Mucosa of descending colon (tissue), 3 donors: Measurements from ENCODE around the gene DPH2. TPM values are rescaled to one million over a fixed set of nuclear protein-coding genes. Genes with fewer than 3 reads are reported as not detected.

Experiments used
- ATAC-seq: fragments of 200-7000 bp; cut with Tn5 transposase; one replicate; pipeline ENCODE4 v1.9.1; 2020; ENCODE audit warnings: mild to moderate bottlenecking, moderate library complexity
- DNase-seq, 3 donors: peaks; one replicate each; pipeline ENCODE4 v3.0.0-alpha.2; 2020
- H3K36me3 ChIP-seq: fragments of 200-600 bp; one replicate; pipeline ENCODE4 v1.8.0; 2021; ENCODE audit warnings: low read depth, mild to moderate bottlenecking
- H3K4me1 ChIP-seq: fragments of 200-600 bp; one replicate; pipeline ENCODE4 v1.8.0; 2021; ENCODE audit warnings: low read depth, mild to moderate bottlenecking
- H3K4me3 ChIP-seq: fragments of 200-600 bp; one replicate; pipeline ENCODE4 v1.8.0; 2021; ENCODE audit warnings: mild to moderate bottlenecking
- H3K9me3 ChIP-seq: fragments of 200-600 bp; one replicate; pipeline ENCODE4 v1.8.0; 2021; ENCODE audit warnings: mild to moderate bottlenecking
- intact Hi-C, 2 donors: fragments of 100-400 bp; cut with DNase I in 1 of 2; cut with micrococcal nuclease in 1 of 2; formaldehyde crosslinking; loops; one replicate each; pipeline versions ENCODE4 v1.11.0 to v1.11.1; 2022; cut with DNase I, micrococcal nuclease
- long read RNA-seq, 2 donors: library from polyadenylated mRNA; unstranded; transcript quantifications; one replicate each; pipeline ENCODE4 v2.0.0, GENCODE V29; 2019 to 2021
- total RNA-seq, 3 donors: library from RNA; stranded (reverse); fragmentation: NEBNext Ultra II Directional in 2 of 3; extraction: Animal tissue kit (Norgen Biotek cat#: 25700) in 2 of 3; gene quantifications; one replicate each; pipeline versions ENCODE4 v1.2.1 to v1.2.4, GENCODE V29; 2021 to 2023
- TF ChIP-seq, protein P1 (sequence below): fragments of 200-600 bp; IDR thresholded peaks from one replicate; pipeline ENCODE4 v1.8.0; 2022; ENCODE audit warnings: antibody characterized with exemption, mild to moderate bottlenecking
- donor health status: DM: no; HTN: no; CAD: no; lungs with moderate emphysema.
- donor health status: DM: no; HTN: no; CAD: no.
- donor health status: DM: no; HTN: yes; CAD: no.

Gene DPH2
- 10 to 100 TPM; 16.5 to 23.3 (median 17.9) TPM for total RNA-seq
- long read RNA-seq, donor 1, transcript DPH2-201 (6 exons, 2,472 nt) = major isoform, 14 of 22 reads
- long read RNA-seq, donor 1, partial matches to known transcripts = 5 of 22 reads
- long read RNA-seq, donor 1, other reads (novel, unspliced or antisense) = 2 of 22 reads
- long read RNA-seq, donor 2, partial matches to known transcripts = 0 of 5 reads
- long read RNA-seq, donor 2, other reads (novel, unspliced or antisense) = 2 of 5 reads

DNA sequence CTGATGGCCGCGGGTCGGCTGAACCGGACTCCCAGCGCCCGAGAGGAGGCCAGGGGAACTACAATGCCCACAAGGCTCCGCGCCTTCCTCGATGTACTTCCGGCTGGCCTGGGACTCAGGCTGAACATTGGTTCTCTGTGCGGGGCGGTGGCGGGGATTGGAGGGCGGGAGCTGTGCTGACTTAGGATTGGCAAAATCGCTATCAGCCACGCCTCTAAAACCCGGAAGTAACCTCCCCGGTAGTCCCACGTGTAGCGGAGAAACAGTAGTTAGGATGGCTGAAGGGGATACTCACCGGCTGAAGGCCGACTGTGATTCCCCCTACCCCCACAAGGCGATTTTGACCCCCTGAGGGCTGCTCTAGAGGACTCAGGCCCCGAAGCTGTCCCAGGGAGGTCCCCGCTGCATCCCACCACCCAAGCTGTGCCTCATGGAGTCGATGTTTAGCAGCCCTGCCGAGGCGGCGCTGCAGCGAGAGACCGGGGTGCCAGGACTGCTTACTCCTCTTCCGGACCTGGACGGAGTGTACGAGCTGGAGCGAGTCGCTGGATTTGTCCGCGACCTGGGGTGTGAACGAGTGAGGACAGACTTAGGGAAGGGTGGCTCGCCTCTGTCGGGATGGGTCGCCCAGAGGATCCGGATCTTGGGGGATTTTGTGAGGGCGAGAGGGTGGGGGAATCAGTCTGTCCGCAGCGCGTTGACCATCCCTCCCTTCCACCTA lies at the start of gene DPH2:
DPH2 (plus strand) TSS at position 265 of the 721 bp plus-strand sequence; CDS start at position 431, 166 bp downstream.
- peak within 1 kb of the TSS; percentile 36 for H3K4me3 ChIP-seq
- H3K4me1 ChIP-seq = peaks cover 23% of the 10 kb centered on the region
- TF ChIP-seq, protein P1, sequence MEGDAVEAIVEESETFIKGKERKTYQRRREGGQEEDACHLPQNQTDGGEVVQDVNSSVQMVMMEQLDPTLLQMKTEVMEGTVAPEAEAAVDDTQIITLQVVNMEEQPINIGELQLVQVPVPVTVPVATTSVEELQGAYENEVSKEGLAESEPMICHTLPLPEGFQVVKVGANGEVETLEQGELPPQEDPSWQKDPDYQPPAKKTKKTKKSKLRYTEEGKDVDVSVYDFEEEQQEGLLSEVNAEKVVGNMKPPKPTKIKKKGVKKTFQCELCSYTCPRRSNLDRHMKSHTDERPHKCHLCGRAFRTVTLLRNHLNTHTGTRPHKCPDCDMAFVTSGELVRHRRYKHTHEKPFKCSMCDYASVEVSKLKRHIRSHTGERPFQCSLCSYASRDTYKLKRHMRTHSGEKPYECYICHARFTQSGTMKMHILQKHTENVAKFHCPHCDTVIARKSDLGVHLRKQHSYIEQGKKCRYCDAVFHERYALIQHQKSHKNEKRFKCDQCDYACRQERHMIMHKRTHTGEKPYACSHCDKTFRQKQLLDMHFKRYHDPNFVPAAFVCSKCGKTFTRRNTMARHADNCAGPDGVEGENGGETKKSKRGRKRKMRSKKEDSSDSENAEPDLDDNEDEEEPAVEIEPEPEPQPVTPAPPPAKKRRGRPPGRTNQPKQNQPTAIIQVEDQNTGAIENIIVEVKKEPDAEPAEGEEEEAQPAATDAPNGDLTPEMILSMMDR = peak; percentile 9
- intact Hi-C loops = no loop called here
- ATAC-seq (peak; percentile 88), DNase-seq (peak; percentile 96 to 97 (median 97))
- no peaks in the 10 kb centered on the region for H3K36me3 ChIP-seq
- no peaks in the 10 kb centered on the region for H3K9me3 ChIP-seq

DNA sequence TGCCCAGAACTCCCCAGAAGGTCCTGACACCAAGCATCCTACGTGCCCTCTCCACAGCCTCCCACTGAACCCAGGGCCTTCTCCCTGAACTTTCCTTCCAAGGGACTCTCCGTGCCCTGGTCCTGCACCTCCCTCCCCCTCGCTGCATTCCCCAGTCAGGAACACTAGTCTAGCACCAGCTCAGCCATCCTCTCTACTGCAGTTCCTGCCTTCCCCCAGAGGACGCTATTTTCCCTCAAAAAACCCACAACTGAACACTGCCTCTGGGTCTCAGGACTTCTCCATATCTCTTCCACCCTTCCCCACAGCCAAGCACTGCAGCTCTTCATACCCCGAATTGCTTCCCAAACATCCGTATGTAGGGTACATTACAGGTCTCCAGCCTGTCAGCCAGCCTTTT lies 48.8 kb upstream of the DPH2 start:
- intact Hi-C loops = no loop called here
- no peak for ATAC-seq
- DNase-seq = no peak
- TF ChIP-seq, protein P1 = no peak
- no peaks in the 10 kb centered on the region for H3K4me1 ChIP-seq
- H3K4me3 ChIP-seq = no peak overlapping the region
- no peaks in the 10 kb centered on the region for H3K9me3 ChIP-seq
- no peaks in the 10 kb centered on the region for H3K36me3 ChIP-seq

DNA sequence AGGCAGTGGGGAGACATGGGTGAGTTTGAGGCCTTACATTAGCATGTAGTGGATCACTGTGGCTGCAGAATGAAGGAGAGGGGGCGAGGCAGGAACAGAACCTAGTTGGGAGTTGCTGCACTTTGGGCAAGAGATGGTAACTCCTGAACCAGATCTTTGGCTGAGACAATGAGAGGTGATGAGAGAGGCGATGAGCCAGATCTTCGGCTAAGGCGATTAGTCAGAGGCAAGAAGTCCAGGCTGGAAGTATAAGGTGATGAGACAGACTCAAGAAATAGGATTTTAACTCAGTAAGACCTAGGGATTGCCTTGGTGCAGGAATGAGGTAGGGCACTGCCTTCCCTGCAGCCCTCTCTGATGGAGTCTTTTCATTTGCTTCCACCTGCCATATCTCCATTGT lies 45.3 kb upstream of the DPH2 start:
- H3K9me3 ChIP-seq = no peaks in the 10 kb centered on the region
- DNase-seq = no peak
- no peaks in the 10 kb centered on the region for H3K4me1 ChIP-seq
- TF ChIP-seq, protein P1 = no peak
- intact Hi-C loops = no loop called here
- ATAC-seq = no peak
- H3K4me3 ChIP-seq = no peak overlapping the region
- H3K36me3 ChIP-seq = no peaks in the 10 kb centered on the region

DNA sequence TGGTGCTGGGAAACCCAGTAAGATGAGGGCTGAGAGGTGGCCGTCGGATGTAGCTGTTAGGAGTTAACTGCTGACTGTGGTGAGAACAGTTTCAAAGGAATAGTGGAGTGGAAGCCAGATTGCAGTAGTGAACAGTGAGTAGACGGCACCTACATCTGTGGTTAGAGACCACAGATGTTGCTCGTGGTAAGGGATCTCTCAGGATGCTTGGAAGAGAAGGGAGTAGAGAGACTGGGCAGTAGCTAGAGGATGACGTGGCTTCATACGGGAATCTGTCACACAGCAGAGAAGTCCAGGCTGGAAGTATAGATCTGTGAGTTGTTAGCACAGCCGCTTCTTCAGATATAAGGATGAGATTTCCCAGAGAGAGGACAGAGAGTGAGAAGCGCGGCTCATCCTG lies 44.0 kb upstream of the DPH2 start:
- no peak for DNase-seq
- H3K4me1 ChIP-seq = no peaks in the 10 kb centered on the region

DNA sequence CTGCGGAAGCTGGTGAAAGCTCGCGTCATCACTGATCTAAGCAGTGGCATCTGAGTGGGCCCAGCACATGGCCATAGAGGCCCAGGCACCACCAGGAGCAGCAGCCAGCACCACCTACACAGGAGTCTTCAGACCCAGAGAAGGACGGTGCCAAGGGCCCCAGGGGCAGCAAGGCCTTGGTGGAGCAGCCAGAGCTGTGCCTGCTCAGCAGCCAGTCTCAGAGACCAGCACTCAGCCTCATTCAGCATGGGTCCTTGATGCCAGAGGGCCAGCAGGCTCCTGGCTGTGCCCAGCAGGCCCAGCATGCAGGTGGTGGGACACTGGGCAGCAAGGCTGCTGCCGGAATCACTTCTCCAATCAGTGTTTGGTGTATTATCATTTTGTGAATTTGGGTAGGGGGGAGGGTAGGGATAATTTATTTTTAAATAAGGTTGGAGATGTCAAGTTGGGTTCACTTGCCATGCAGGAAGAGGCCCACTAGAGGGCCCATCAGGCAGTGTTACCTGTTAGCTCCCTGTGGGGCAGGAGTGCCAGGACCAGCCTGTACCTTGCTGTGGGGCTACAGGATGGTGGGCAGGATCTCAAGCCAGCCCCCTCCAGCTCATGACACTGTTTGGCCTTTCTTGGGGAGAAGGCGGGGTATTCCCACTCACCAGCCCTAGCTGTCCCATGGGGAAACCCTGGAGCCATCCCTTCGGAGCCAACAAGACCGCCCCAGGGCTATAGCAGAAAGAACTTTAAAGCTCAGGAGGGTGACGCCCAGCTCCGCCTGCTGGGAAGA lies 39.5 kb upstream of the DPH2 start:
- H3K9me3 ChIP-seq = no peaks in the 10 kb centered on the region
- H3K4me3 ChIP-seq = no peak overlapping the region
- ATAC-seq (no peak), DNase-seq (peak in 1 of 3 donors; percentile 43)
- TF ChIP-seq, protein P1 = peak; percentile 38
- peaks cover 19% of the 10 kb centered on the region for H3K4me1 ChIP-seq
- H3K36me3 ChIP-seq = no peaks in the 10 kb centered on the region
- intact Hi-C loops = no loop called here

More for the DNA sequence above, 44.0 kb upstream of the DPH2 start:
- H3K9me3 ChIP-seq = no peaks in the 10 kb centered on the region
- no peak for ATAC-seq
- H3K4me3 ChIP-seq = no peak overlapping the region
- intact Hi-C loops = no loop called here
- TF ChIP-seq, protein P1 = no peak
- H3K36me3 ChIP-seq = no peaks in the 10 kb centered on the region
